GM23338 (cell line): Measurements from ENCODE around the gene SLC16A5. TPM values are rescaled to one million over a fixed set of nuclear protein-coding genes. Genes with fewer than 3 reads are reported as not detected.

Experiments used
- ATAC-seq: fragments of 200-7000 bp; cut with Tn5 transposase; 3 replicates; pipeline ENCODE4 v1.9.1; 2020
- DNase-seq: peaks from one replicate; pipeline ENCODE4 v3.0.0-alpha.2; 2015; ENCODE audit warnings: low spot score
- H2AFZ ChIP-seq: fragments of 200-600 bp; sonication (generic); 2 replicates; pipeline ENCODE4 v1.8.0; 2016; ENCODE audit warnings: antibody characterized with exemption, mild to moderate bottlenecking, moderate library complexity
- H3F3A ChIP-seq: fragments of 200-600 bp; sonication (generic); replicated peaks from 2 replicates; pipeline ENCODE4 v1.8.0; 2017; ENCODE audit warnings: antibody characterized with exemption, mixed run types, low read depth
- H3K27ac ChIP-seq: fragments of 200-600 bp; sonication (generic); 2 replicates; pipeline ENCODE4 v1.6.1; 2016; ENCODE audit warnings: low read depth
- H3K27me3 ChIP-seq: fragments of 200-600 bp; sonication (generic); 2 replicates; pipeline ENCODE4 v1.8.0; 2016; ENCODE audit warnings: mild to moderate bottlenecking, mixed run types, moderate library complexity; ENCODE audit not compliant: insufficient read depth
- H3K36me3 ChIP-seq: fragments of 200-600 bp; sonication (generic); 2 replicates; pipeline ENCODE4 v1.8.0; 2016; ENCODE audit warnings: mild to moderate bottlenecking; ENCODE audit not compliant: insufficient read depth
- H3K4me1 ChIP-seq: fragments of 200-600 bp; sonication (generic); 2 replicates; pipeline ENCODE4 v1.8.0; 2016; ENCODE audit warnings: mild to moderate bottlenecking, moderate library complexity; ENCODE audit not compliant: insufficient read depth
- H3K4me2 ChIP-seq: fragments of 200-600 bp; sonication (generic); 2 replicates; pipeline ENCODE4 v1.7.1; 2017; ENCODE audit warnings: mixed run types
- H3K4me3 ChIP-seq: fragments of 200-600 bp; sonication (generic); 2 replicates; pipeline ENCODE4 v1.6.1; 2016; ENCODE audit warnings: mixed run types
- H3K79me2 ChIP-seq: fragments of 200-600 bp; sonication (generic); replicated peaks from 2 replicates; pipeline ENCODE4 v1.8.0; 2017; ENCODE audit warnings: mild to moderate bottlenecking; ENCODE audit not compliant: insufficient read depth
- H3K9me2 ChIP-seq: fragments of 200-600 bp; sonication (generic); 2 replicates; pipeline ENCODE4 v1.8.0; 2017; ENCODE audit not compliant: insufficient read depth
- H4K20me1 ChIP-seq: fragments of 200-600 bp; sonication (generic); replicated peaks from 2 replicates; pipeline ENCODE4 v1.8.0; 2017; ENCODE audit warnings: mild to moderate bottlenecking; ENCODE audit not compliant: insufficient read depth
- H3K27ac Mint-ChIP-seq: 2 replicates; pipeline ENCODE4 v1.8.0; 2020; ENCODE audit warnings: inconsistent platforms, mild to moderate bottlenecking, moderate library complexity, mixed read lengths
- H3K27me3 Mint-ChIP-seq: 3 replicates; pipeline ENCODE4 v1.8.0; 2022; ENCODE audit warnings: low read depth, mild to moderate bottlenecking, moderate library complexity, mixed read lengths, inconsistent platforms; ENCODE audit not compliant: insufficient read depth, poor library complexity
- H3K36me3 Mint-ChIP-seq: 3 replicates; pipeline ENCODE4 v1.8.0; 2021; ENCODE audit warnings: low read depth, mild to moderate bottlenecking, inconsistent platforms, moderate library complexity, mixed read lengths
- H3K4me1 Mint-ChIP-seq: 3 replicates; pipeline ENCODE4 v1.8.0; 2020; ENCODE audit warnings: mild to moderate bottlenecking, inconsistent platforms, mixed read lengths
- H3K4me3 Mint-ChIP-seq: 3 replicates; pipeline ENCODE4 v1.8.0; 2021; ENCODE audit warnings: moderate library complexity, mild to moderate bottlenecking, inconsistent platforms, mixed read lengths
- H3K9me3 Mint-ChIP-seq: 3 replicates; pipeline ENCODE4 v1.8.0; 2020; ENCODE audit warnings: moderate library complexity, mild to moderate bottlenecking, inconsistent platforms, mixed read lengths
- CREB1 ChIP-seq: fragments of 250-450 bp; sonication (Bioruptor Pico); IDR thresholded peaks from 2 replicates; pipeline ENCODE4 v1.5.0; 2020; ENCODE audit warnings: low read depth, mild to moderate bottlenecking, moderate library complexity
- CTCF ChIP-seq, 2 experiments: fragments of 200-600 bp in 1 of 2; sonication (generic) in 1 of 2; conservative IDR thresholded peaks; 2 replicates each; pipeline versions ENCODE4 v1.5.1 to v1.6.1; 2016 to 2017; ENCODE audit warnings: antibody characterized with exemption in 2 of 2, low read depth in 2 of 2, mild to moderate bottlenecking in 2 of 2, moderate library complexity in 1 of 2
- ETS1 ChIP-seq: IDR thresholded peaks from 2 replicates; pipeline ENCODE4 v1.6.1; 2016; ENCODE audit warnings: antibody characterized with exemption
- EZH2 ChIP-seq: fragments of 200-600 bp; sonication (generic); IDR thresholded peaks from one replicate; pipeline ENCODE4 v1.8.0; 2017; ENCODE audit warnings: antibody characterized with exemption, mild to moderate bottlenecking, low read depth; ENCODE audit not compliant: unreplicated experiment
- JUNB ChIP-seq: IDR thresholded peaks from one replicate; pipeline ENCODE4 v1.6.1; 2016; ENCODE audit warnings: antibody characterized with exemption; ENCODE audit not compliant: unreplicated experiment
- NANOG ChIP-seq: IDR thresholded peaks from 2 replicates; pipeline ENCODE4 v1.6.1; 2016; ENCODE audit warnings: antibody characterized with exemption, borderline replicate concordance
- POLR2AphosphoS5 ChIP-seq: IDR thresholded peaks from 2 replicates; pipeline ENCODE4 v1.6.1; 2016; ENCODE audit warnings: antibody characterized with exemption, low read depth
- REST ChIP-seq: IDR thresholded peaks from one replicate; pipeline ENCODE4 v1.6.1; 2018; ENCODE audit warnings: antibody characterized with exemption; ENCODE audit not compliant: unreplicated experiment
- STAT1 ChIP-seq: IDR thresholded peaks from one replicate; pipeline ENCODE4 v1.6.1; 2016; ENCODE audit warnings: antibody characterized with exemption; ENCODE audit not compliant: unreplicated experiment
- ZNF331 ChIP-seq: fragments of 250-450 bp; sonication (Bioruptor Pico); IDR thresholded peaks from 2 replicates; pipeline ENCODE4 v1.5.0; 2020; ENCODE audit warnings: low read depth, mild to moderate bottlenecking, moderate library complexity
- polyA plus RNA-seq: library from polyadenylated mRNA; unstranded; fragments of >200 nt; fragmentation: Nextera tagmentation; extraction: Ambion mirVana; gene quantifications from 2 replicates; pipeline ENCODE4 v1.2.1, GENCODE V29; 2016
- total RNA-seq: library from RNA; depleted of rRNA; stranded (reverse); fragments of >200 nt; shearing (Covaris generic); gene quantifications from 2 replicates; pipeline ENCODE4 v1.2.3, GENCODE V29; 2014

SLC16A5 gene
- total and polyA plus RNA-seq, 2 experiments from 2014 or later = 7.3 to 40.0 TPM

- H3K36me3 Mint-ChIP-seq = peaks cover 75% of the 10 kb centered on the region
- no peaks in the 10 kb centered on the region for H3K9me3 Mint-ChIP-seq
- no peak overlapping the region; the same call in 2 of the 3 replicates for H3K4me3 Mint-ChIP-seq
- ATAC-seq (no peak), DNase-seq (no peak)
- Histone ChIP-seq H4K20me1 (peaks cover 22% of the 10 kb centered on the region), H3K4me1 (peaks cover 11% of the 10 kb centered on the region), H3K27ac (no peak overlapping the region), H3K4me3 (no peak overlapping the region), H2AFZ (no peak overlapping the region), H3K9me2 (no peaks in the 10 kb centered on the region), H3K79me2 (peaks cover 53% of the 10 kb centered on the region), H3K27me3 (no peaks in the 10 kb centered on the region), H3K36me3 (peaks cover 28% of the 10 kb centered on the region), H3K4me2 (no peak overlapping the region), H3F3A (peaks cover 27% of the 10 kb centered on the region)
- H3K27me3 Mint-ChIP-seq = peaks cover 7% of the 10 kb centered on the region
- TF ChIP-seq NANOG = no peak
- TF ChIP-seq CTCF (conservative IDR thresholded peaks at IDR 0.05; ENCODE audit: low read depth in 2 of 2) = no peak
- TF ChIP-seq ZNF331 = no peak
- TF ChIP-seq REST = no peak
- no peak for TF ChIP-seq JUNB
- H3K27ac Mint-ChIP-seq = no peak overlapping the region
- peaks cover 11% of the 10 kb centered on the region for H3K4me1 Mint-ChIP-seq
Observed at GRCh38 chr17:75051941-75052340, 35.8 kb upstream of the SLC16A5 start.

- peak; percentile 57 for DNase-seq
- Histone ChIP-seq H3K27me3 (no peaks in the 10 kb centered on the region), H3K4me1 (no peaks in the 10 kb centered on the region), H3K4me2 (no peak overlapping the region), H3K4me3 (no peak overlapping the region), H3K9me2 (no peaks in the 10 kb centered on the region), H3F3A (0 out of 2 replicates have a peak, but pooled peaks cover 6% of the 10 kb centered on the region), H3K36me3 (peaks cover 40% of the 10 kb centered on the region), H3K79me2 (peaks cover 23% of the 10 kb centered on the region; the same call in 1 of the 2 replicates), H4K20me1 (peaks cover 11% of the 10 kb centered on the region; the same call in 1 of the 2 replicates), H3K27ac (peak overlapping the region; percentile 76), H2AFZ (no peak overlapping the region)
- Mint-ChIP-seq H3K4me1 (no peaks in the 10 kb centered on the region), H3K9me3 (no peaks in the 10 kb centered on the region), H3K27ac (no peak overlapping the region), H3K36me3 (peaks cover 73% of the 10 kb centered on the region), H3K27me3 (peaks cover under 1% of the 10 kb centered on the region), H3K4me3 (no peak overlapping the region; the same call in 2 of the 3 replicates)
- ATAC-seq = peak; percentile 50
- no peak for TF ChIP-seq STAT1
- no peak for TF ChIP-seq EZH2
- no peak for TF ChIP-seq POLR2AphosphoS5
- TF ChIP-seq CREB1 (CRISPR knock-in tag) = no peak
- TF ChIP-seq CTCF (conservative IDR thresholded peaks at IDR 0.05; ENCODE audit: low read depth in 2 of 2) = peak; percentile 25 to 44
- TF ChIP-seq ETS1 = no peak
- no peak for TF ChIP-seq REST
Observed at GRCh38 chr17:75059369-75060345, 28.1 kb upstream of the SLC16A5 start.
